H1 (cell line): ENCODE measurements around the gene OR2AE1. TPM values are rescaled to one million over a fixed set of nuclear protein-coding genes. Genes with fewer than 3 reads are reported as not detected.

Source experiments
- CTCF ChIA-PET: fragments of 300-600 bp; sonication (Branson Sonifier 250); formaldehyde crosslinking; loops from one replicate; lab custom pipeline; 2021; ENCODE audit not compliant: partially characterized antibody; lab: Charles Lee
- POLR2A ChIA-PET: fragments of 300-600 bp; sonication (Branson Sonifier 250); formaldehyde crosslinking; loops from one replicate; lab custom pipeline; 2021; ENCODE audit warnings: inconsistent platforms; ENCODE audit not compliant: partially characterized antibody; lab: Charles Lee
- DNase-seq, 2 experiments: peaks; one replicate each; pipeline versions ENCODE4 v3.0.0 to v3.0.0-alpha.2; 2010 to 2022; ENCODE audit warnings: low spot score in 2 of 2, low read depth in 1 of 2, mixed read lengths in 1 of 2
- FAIRE-seq: peaks from 2 replicates; lab custom pipeline; 2011; peaks lifted over from hg19 to GRCh38; lab: Jason Lieb, UNC
- H2AFZ ChIP-seq: 2 replicates; pipeline ENCODE4 v1.8.1; 2012; ENCODE audit warnings: low read length, inconsistent platforms
- H2AK5ac ChIP-seq: 2 replicates; pipeline ENCODE4 v1.6.1; 2013; ENCODE audit warnings: low read depth, low read length
- H2BK120ac ChIP-seq: replicated peaks from 2 replicates; pipeline ENCODE3; 2013; ENCODE audit warnings: low read depth, low read length, inconsistent platforms
- H2BK12ac ChIP-seq: 2 replicates; pipeline ENCODE4 v1.6.1; 2013; ENCODE audit warnings: low read depth, low read length
- H2BK15ac ChIP-seq: 2 replicates; pipeline ENCODE4 v1.6.1; 2013; ENCODE audit warnings: low read length
- H2BK20ac ChIP-seq: 2 replicates; pipeline ENCODE4 v1.6.1; 2013; ENCODE audit warnings: low read length
- H2BK5ac ChIP-seq: 2 replicates; pipeline ENCODE4 v1.6.1; 2013; ENCODE audit warnings: low read depth, low read length
- H3K14ac ChIP-seq: 2 replicates; pipeline ENCODE4 v1.6.1; 2013; ENCODE audit warnings: inconsistent platforms; ENCODE audit not compliant: insufficient read length
- H3K18ac ChIP-seq: 2 replicates; pipeline ENCODE4 v1.6.1; 2013; ENCODE audit warnings: low read length; ENCODE audit errors: extremely low read depth
- H3K23ac ChIP-seq: 2 replicates; pipeline ENCODE4 v1.6.1; 2013; ENCODE audit warnings: inconsistent platforms; ENCODE audit not compliant: insufficient read length
- H3K23me2 ChIP-seq: 2 replicates; pipeline ENCODE4 v1.6.1; 2013; ENCODE audit warnings: low read depth, low read length
- H3K27ac ChIP-seq: 2 replicates; pipeline ENCODE4 v1.6.1; 2011; ENCODE audit warnings: low read depth, low read length, inconsistent platforms
- H3K27me3 ChIP-seq, 4 experiments: replicated peaks in 1 of 4; 1 replicate in 1 of 4; 2 replicates in 3 of 4; pipeline versions ENCODE4 v1.6.1 to v1.8.1; 2011 to 2013; ENCODE audit warnings: low read length in 3 of 4, mild to moderate bottlenecking in 3 of 4, inconsistent platforms in 2 of 4, mixed read lengths in 2 of 4, moderate library complexity in 1 of 4; ENCODE audit not compliant: control insufficient read depth in 3 of 4, insufficient read depth in 3 of 4; ENCODE audit errors: extremely low read depth in 1 of 4
- H3K36me3 ChIP-seq, 4 experiments: 2 replicates each; pipeline versions ENCODE4 v1.6.1 to v1.8.1; 2011 to 2013; ENCODE audit warnings: mild to moderate bottlenecking in 4 of 4, low read length in 3 of 4, moderate library complexity in 2 of 4, control low read depth in 1 of 4, inconsistent platforms in 1 of 4; ENCODE audit not compliant: insufficient read depth in 4 of 4, control insufficient read depth in 2 of 4
- H3K4ac ChIP-seq: replicated peaks from 2 replicates; pipeline ENCODE3; 2013; ENCODE audit warnings: low read length, low read depth, mixed read lengths, inconsistent platforms; ENCODE audit not compliant: insufficient read length
- H3K4me1 ChIP-seq, 4 experiments: replicated peaks in 1 of 4; 1 replicate in 1 of 4; 2 replicates in 3 of 4; pipeline versions ENCODE4 v1.6.1 to v1.8.1; 2011 to 2013; ENCODE audit warnings: low read length in 3 of 4, inconsistent platforms in 2 of 4, mixed read lengths in 1 of 4; ENCODE audit not compliant: insufficient read depth in 4 of 4, control insufficient read depth in 3 of 4
- H3K4me2 ChIP-seq, 2 experiments: 2 replicates each; pipeline versions ENCODE4 v1.6.1 to v1.8.1; 2011 to 2013; ENCODE audit warnings: low read depth in 2 of 2, low read length in 2 of 2, control low read depth in 1 of 2, inconsistent platforms in 1 of 2, mild to moderate bottlenecking in 1 of 2; ENCODE audit not compliant: insufficient read depth in 1 of 2
- H3K4me3 ChIP-seq, 4 experiments: fragments of 200-600, 300-600 bp in 1 of 4; sonication (generic), shearing (Covaris generic), sonication (Bioruptor Twin) in 1 of 4; 2 replicates each; pipeline versions ENCODE4 v1.5.1 to v1.8.1; 2011 to 2016; ENCODE audit warnings: low read length in 4 of 4, low read depth in 3 of 4, control low read depth in 2 of 4, inconsistent platforms in 2 of 4, mild to moderate bottlenecking in 2 of 4, mixed read lengths in 1 of 4, moderate library complexity in 1 of 4; ENCODE audit not compliant: insufficient read depth in 2 of 4; ENCODE audit errors: extremely low read depth in 1 of 4
- H3K56ac ChIP-seq: replicated peaks from 2 replicates; pipeline ENCODE3; 2013; ENCODE audit warnings: low read depth, mild to moderate bottlenecking, mixed read lengths, low read length, inconsistent platforms; ENCODE audit not compliant: insufficient read length
- H3K79me1 ChIP-seq: 2 replicates; pipeline ENCODE4 v1.6.1; 2013; ENCODE audit warnings: low read depth, low read length, control low read depth
- H3K79me2 ChIP-seq, 2 experiments: 2 replicates each; pipeline versions ENCODE4 v1.6.1 to v1.8.1; 2012 to 2013; ENCODE audit warnings: low read length in 2 of 2, mild to moderate bottlenecking in 2 of 2, inconsistent platforms in 1 of 2; ENCODE audit not compliant: insufficient read depth in 2 of 2, control insufficient read depth in 1 of 2
- H3K9ac ChIP-seq, 4 experiments: replicated peaks in 1 of 4; 1 replicate in 1 of 4; 2 replicates in 3 of 4; pipeline versions ENCODE4 v1.6.1 to v1.8.1; 2011 to 2013; ENCODE audit warnings: low read depth in 3 of 4, low read length in 3 of 4, control low read depth in 2 of 4, mild to moderate bottlenecking in 2 of 4, moderate library complexity in 2 of 4, inconsistent platforms in 1 of 4; ENCODE audit errors: extremely low read depth in 1 of 4
- H3K9me3 ChIP-seq, 2 experiments: 2 replicates each; pipeline versions ENCODE4 v1.6.1 to v1.8.1; 2012 to 2013; ENCODE audit warnings: mild to moderate bottlenecking in 2 of 2, moderate library complexity in 2 of 2, control low read depth in 1 of 2, inconsistent platforms in 1 of 2, low read depth in 1 of 2, low read length in 1 of 2, mixed read lengths in 1 of 2; ENCODE audit not compliant: insufficient read depth in 2 of 2
- H4K20me1 ChIP-seq, 2 experiments: replicated peaks in 1 of 2; 2 replicates each; pipeline versions ENCODE3 to v1.8.1; 2011 to 2013; ENCODE audit warnings: inconsistent platforms in 2 of 2, low read length in 2 of 2, mild to moderate bottlenecking in 1 of 2; ENCODE audit not compliant: insufficient read depth in 2 of 2, control insufficient read depth in 1 of 2
- H4K5ac ChIP-seq: 2 replicates; pipeline ENCODE4 v1.6.1; 2013; ENCODE audit warnings: low read length, low read depth, mixed read lengths, inconsistent platforms; ENCODE audit not compliant: insufficient read length
- H4K8ac ChIP-seq: 2 replicates; pipeline ENCODE4 v1.8.0; 2013; ENCODE audit warnings: mild to moderate bottlenecking, moderate library complexity, low read length, inconsistent platforms; ENCODE audit not compliant: insufficient read depth; ENCODE audit errors: extremely low read depth
- H4K91ac ChIP-seq: replicated peaks from 2 replicates; pipeline ENCODE3; 2013; ENCODE audit warnings: low read length, mixed read lengths, inconsistent platforms; ENCODE audit not compliant: insufficient read length
- BCL11A ChIP-seq, 2 experiments: IDR thresholded peaks; one replicate each; pipeline ENCODE4 v1.6.1; 2011; ENCODE audit warnings: low read depth in 2 of 2, low read length in 2 of 2, mild to moderate bottlenecking in 2 of 2
- RAD21 ChIP-seq, 2 experiments: IDR thresholded peaks in 1 of 2; conservative IDR thresholded peaks in 1 of 2; 2 replicates each; pipeline ENCODE4 v1.6.1; 2011; ENCODE audit warnings: low read depth in 2 of 2, low read length in 2 of 2, improper control_type of control experiment in 1 of 2, inconsistent platforms in 1 of 2, mild to moderate bottlenecking in 1 of 2, moderate library complexity in 1 of 2
- WGBS, 2 experiments: shearing (Covaris generic) in 1 of 2; methylation state at CpG; one replicate each; pipeline versions ENCODE4 v1.1.6 to v1.1.7; 2013 to 2015; ENCODE audit warnings: low lambda C conversion rate in 2 of 2, mixed read lengths in 2 of 2, inconsistent platforms in 1 of 2, low coverage in 1 of 2, missing lambda C conversion rate in 1 of 2; ENCODE audit not compliant: insufficient replicate concordance in 2 of 2, insufficient coverage in 1 of 2, insufficient read length in 1 of 2; ENCODE audit errors: extremely low coverage in 1 of 2, missing lambda C conversion rate in 1 of 2; 5-methylcytosine and 5-hydroxymethylcytosine counted together
- polyA plus RNA-seq, 7 experiments: library from polyadenylated mRNA; depleted of rRNA in 3 of 7; stranded (reverse) in 5 of 7; unstranded in 2 of 7; fragments of >200 nt in 5 of 7; fragments of 200-250 nt in 2 of 7; gene quantifications; 1 replicate in 5 of 7; 2 replicates in 1 of 7; 4 replicates in 1 of 7; pipeline versions ENCODE4 v1.2.1 to v1.2.3, GENCODE V29; 2011 to 2013; ENCODE audit warnings: missing spikeins in 2 of 7, mixed read lengths in 2 of 7
- total RNA-seq: library from RNA; stranded (reverse); fragmentation: NEBNext Ultra II Directional; extraction: Animal tissue kit (Norgen Biotek cat#: 25700); gene quantifications from 2 replicates; pipeline ENCODE4 v1.2.1, GENCODE V29; 2021

The OR2AE1 gene
- total and polyA plus RNA-seq, 2 of the 8 experiments (the other 6 are each of a cell fraction or from before 2014, with no cell fraction given): not detected

GRCh38 chr7:99876491-99876890 is 342 bp downstream of the OR2AE1 start:
- CTCF ChIA-PET: interaction anchor here (0.9 to 1.3 kb wide), 4 partner anchors 112 to 386 kb away, joined by 3 to 4 read pairs (median 3); no protein-coding TSS in a partner anchor
- POLR2A ChIA-PET: interaction anchor here (1.3 kb wide), 1 partner anchor 10 kb away, joined by 3 read pairs; no protein-coding TSS in a partner anchor

More at GRCh38 chr7:99876491-99876890, 342 bp downstream of the OR2AE1 start:
- Histone ChIP-seq H3K4me1 (no peaks in the 10 kb centered on the region), H3K9me3 (no peaks in the 10 kb centered on the region), H3K9ac (no peak overlapping the region), H4K5ac (no peak overlapping the region), H2AFZ (no peak overlapping the region), H3K27me3 (no peaks in the 10 kb centered on the region; a peak in 1 of 7 replicates), H3K56ac (no peak overlapping the region), H3K4me3 (no peak overlapping the region), H3K23me2 (no peaks in the 10 kb centered on the region), H4K91ac (no peak overlapping the region), H3K79me2 (no peaks in the 10 kb centered on the region), H3K79me1 (no peaks in the 10 kb centered on the region), H3K4ac (no peak overlapping the region), H2BK15ac (no peak overlapping the region), H4K20me1 (no peaks in the 10 kb centered on the region), H3K36me3 (no peaks in the 10 kb centered on the region), H2BK120ac (no peak overlapping the region), H4K8ac (no peak overlapping the region), H3K4me2 (no peak overlapping the region), H3K27ac (no peak overlapping the region), H3K23ac (no peak overlapping the region), H2BK12ac (no peak overlapping the region), H2BK20ac (no peak overlapping the region), H2BK5ac (no peak overlapping the region), H2AK5ac (no peak overlapping the region), H3K14ac (no peak overlapping the region), H3K18ac (no peak overlapping the region)
- FAIRE-seq: no peak
- 97% methylated on average over 5 of the region's 5 CpGs; no CpG with 5 or more reads in 1 of the 2 experiments for WGBS, 2 experiments
- no peak for DNase-seq
- TF ChIP-seq RAD21 (IDR thresholded peaks at IDR 0.05 in 1 of 2, conservative IDR thresholded peaks at IDR 0.05 in 1 of 2; ENCODE audit: low read depth in 2 of 2, low read length in 2 of 2) (peak in 1 of 2 experiments; percentile 17; a peak in 1 of 4 replicates), BCL11A (IDR thresholded peaks at IDR 0.05; ENCODE audit: low read depth in 2 of 2, low read length in 2 of 2) (no peak)
